Neural cell (in vitro differentiated cells): ENCODE measurements around the gene CAMKMT. TPM values are rescaled to one million over a fixed set of nuclear protein-coding genes. Genes with fewer than 3 reads are reported as not detected.

Experiments used
- H2AFZ ChIP-seq: fragments of 200-600, 300-800 bp; sonication (generic), shearing (Covaris generic); 2 replicates; pipeline ENCODE4 v1.6.0; 2014; ENCODE audit warnings: low read depth, mild to moderate bottlenecking, antibody characterized with exemption, low read length, moderate library complexity
- H3F3A ChIP-seq: fragments of 200-600 bp; shearing (Covaris generic); 2 replicates; pipeline ENCODE4 v1.6.1; 2016; ENCODE audit warnings: mild to moderate bottlenecking, moderate library complexity, mixed read lengths, antibody characterized with exemption, low read length; ENCODE audit not compliant: insufficient read depth, poor library complexity, severe bottlenecking
- H3K27ac ChIP-seq: fragments of 200-600, 300-800 bp; sonication (generic), shearing (Covaris generic); 2 replicates; pipeline ENCODE4 v1.5.1; 2014; ENCODE audit warnings: mild to moderate bottlenecking, low read length, moderate library complexity
- H3K27me3 ChIP-seq: fragments of 300-800, 200-600 bp; sonication (generic), shearing (Covaris generic); 2 replicates; pipeline ENCODE4 v1.6.0; 2014; ENCODE audit warnings: mild to moderate bottlenecking, low read depth, low read length, moderate library complexity; ENCODE audit not compliant: insufficient read depth
- H3K36me3 ChIP-seq: fragments of 300-800, 200-600 bp; sonication (generic), shearing (Covaris generic); 2 replicates; pipeline ENCODE4 v1.5.1; 2014; ENCODE audit warnings: mild to moderate bottlenecking, antibody characterized with exemption, low read length, moderate library complexity; ENCODE audit not compliant: insufficient read depth
- H3K4me2 ChIP-seq: fragments of 300-800, 200-600 bp; sonication (generic), shearing (Covaris generic); 2 replicates; pipeline ENCODE4 v1.6.0; 2014; ENCODE audit warnings: mild to moderate bottlenecking, low read length
- H3K4me3 ChIP-seq: fragments of 300-800, 200-600 bp; sonication (generic), shearing (Covaris generic); 2 replicates; pipeline ENCODE4 v1.5.1; 2014; ENCODE audit warnings: mild to moderate bottlenecking, low read length, moderate library complexity
- H3K79me2 ChIP-seq: fragments of 200-600 bp; shearing (Covaris generic); replicated peaks from 2 replicates; pipeline ENCODE4 v1.6.0; 2014; ENCODE audit warnings: mild to moderate bottlenecking, low read length, moderate library complexity; ENCODE audit not compliant: insufficient read depth
- H3K9ac ChIP-seq: fragments of 300-800, 200-600 bp; sonication (generic), shearing (Covaris generic); 2 replicates; pipeline ENCODE4 v1.6.1; 2016; ENCODE audit warnings: mild to moderate bottlenecking, low read length, mixed read lengths
- H3K9me2 ChIP-seq: fragments of 200-600 bp; shearing (Covaris generic); 2 replicates; pipeline ENCODE4 v1.6.1; 2016; ENCODE audit warnings: mild to moderate bottlenecking, low read length, mixed read lengths; ENCODE audit not compliant: insufficient read depth
- H3K9me3 ChIP-seq: fragments of 200-600, 300-800 bp; sonication (generic), shearing (Covaris generic); 2 replicates; pipeline ENCODE4 v1.6.1; 2016; ENCODE audit warnings: mild to moderate bottlenecking, mixed run types, low read length, moderate library complexity, mixed read lengths
- H4K20me1 ChIP-seq: fragments of 200-600 bp; shearing (Covaris generic); 2 replicates; pipeline ENCODE4 v1.6.1; 2016; ENCODE audit warnings: mild to moderate bottlenecking, mixed run types; ENCODE audit not compliant: insufficient read depth
- EP300 ChIP-seq: fragments of 450-650 bp; conservative IDR thresholded peaks from 2 replicates; pipeline ENCODE4 v1.6.1; 2014; ENCODE audit warnings: antibody characterized with exemption, mild to moderate bottlenecking, moderate library complexity; ENCODE audit not compliant: poor library complexity, severe bottlenecking
- EZH2 ChIP-seq: fragments of 200-600, 300-800 bp; shearing (Covaris generic), sonication (generic); IDR thresholded peaks from 2 replicates; pipeline ENCODE4 v1.6.1; 2014; ENCODE audit warnings: antibody characterized with exemption, low read length, borderline replicate concordance, mild to moderate bottlenecking; ENCODE audit not compliant: insufficient read depth, poor library complexity, severe bottlenecking
- MXI1 ChIP-seq: fragments of 450-650 bp; conservative IDR thresholded peaks from 2 replicates; pipeline ENCODE4 v1.6.1; 2014; ENCODE audit warnings: antibody characterized with exemption, mild to moderate bottlenecking; ENCODE audit not compliant: poor library complexity, severe bottlenecking
- POLR2AphosphoS5 ChIP-seq: IDR thresholded peaks from 2 replicates; pipeline ENCODE4 v1.6.1; 2012
- RAD21 ChIP-seq: fragments of 450-650 bp; conservative IDR thresholded peaks from 2 replicates; pipeline ENCODE4 v1.6.1; 2014; ENCODE audit warnings: antibody characterized with exemption, mild to moderate bottlenecking, moderate library complexity
- SMC3 ChIP-seq: fragments of 450-650 bp; conservative IDR thresholded peaks from 2 replicates; pipeline ENCODE4 v1.6.1; 2014; ENCODE audit warnings: antibody characterized with exemption, mild to moderate bottlenecking, moderate library complexity; ENCODE audit not compliant: poor library complexity
- TAF1 ChIP-seq: IDR thresholded peaks from 2 replicates; pipeline ENCODE4 v1.6.1; 2012; ENCODE audit warnings: low read depth
- polyA plus RNA-seq: library from polyadenylated mRNA; depleted of rRNA; stranded (reverse); fragments of >200 nt; gene quantifications from 2 replicates; pipeline ENCODE4 v1.2.3, GENCODE V29; 2014
- TF ChIP-seq, protein P1 (sequence below): IDR thresholded peaks from 2 replicates; pipeline ENCODE4 v1.6.1; 2012; ENCODE audit warnings: borderline replicate concordance
- TF ChIP-seq, protein P2 (sequence below): fragments of 450-650 bp; IDR thresholded peaks from 2 replicates; pipeline ENCODE4 v1.5.1; 2014; ENCODE audit warnings: antibody characterized with exemption, mild to moderate bottlenecking, moderate library complexity; ENCODE audit not compliant: poor library complexity, severe bottlenecking

Gene CAMKMT
- polyA plus RNA-seq, 1 donor from 2014 or later = 5.1 TPM

DNA sequence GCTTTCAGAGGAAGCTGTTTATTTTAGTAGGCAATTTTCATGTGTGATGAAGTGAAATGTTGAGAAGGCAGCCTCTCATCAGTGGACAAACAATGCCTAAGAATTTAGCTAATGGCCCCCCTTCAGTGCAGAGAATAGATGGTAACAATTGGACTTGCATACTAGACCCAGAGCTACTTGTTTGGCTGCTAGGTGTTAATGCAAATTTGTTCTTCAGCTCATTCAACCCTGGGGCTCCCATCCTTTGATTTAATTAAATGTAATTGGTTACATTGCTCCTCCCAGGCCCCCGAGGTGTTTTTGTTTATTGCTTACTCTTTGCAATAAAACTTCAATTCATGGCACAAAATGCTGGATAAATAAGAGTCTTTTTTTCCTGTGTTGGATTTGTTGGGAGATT lies 68.6 kb downstream of the CAMKMT start:
- Histone ChIP-seq H3K9ac (no peak overlapping the region), H4K20me1 (no peaks in the 10 kb centered on the region), H2AFZ (no peak overlapping the region), H3K4me3 (no peak overlapping the region), H3F3A (peaks cover 7% of the 10 kb centered on the region), H3K4me2 (no peak overlapping the region), H3K36me3 (no peaks in the 10 kb centered on the region), H3K27me3 (no peaks in the 10 kb centered on the region), H3K9me3 (no peaks in the 10 kb centered on the region), H3K79me2 (no peaks in the 10 kb centered on the region), H3K27ac (no peak overlapping the region), H3K9me2 (no peaks in the 10 kb centered on the region)
- TF ChIP-seq, protein P1, sequence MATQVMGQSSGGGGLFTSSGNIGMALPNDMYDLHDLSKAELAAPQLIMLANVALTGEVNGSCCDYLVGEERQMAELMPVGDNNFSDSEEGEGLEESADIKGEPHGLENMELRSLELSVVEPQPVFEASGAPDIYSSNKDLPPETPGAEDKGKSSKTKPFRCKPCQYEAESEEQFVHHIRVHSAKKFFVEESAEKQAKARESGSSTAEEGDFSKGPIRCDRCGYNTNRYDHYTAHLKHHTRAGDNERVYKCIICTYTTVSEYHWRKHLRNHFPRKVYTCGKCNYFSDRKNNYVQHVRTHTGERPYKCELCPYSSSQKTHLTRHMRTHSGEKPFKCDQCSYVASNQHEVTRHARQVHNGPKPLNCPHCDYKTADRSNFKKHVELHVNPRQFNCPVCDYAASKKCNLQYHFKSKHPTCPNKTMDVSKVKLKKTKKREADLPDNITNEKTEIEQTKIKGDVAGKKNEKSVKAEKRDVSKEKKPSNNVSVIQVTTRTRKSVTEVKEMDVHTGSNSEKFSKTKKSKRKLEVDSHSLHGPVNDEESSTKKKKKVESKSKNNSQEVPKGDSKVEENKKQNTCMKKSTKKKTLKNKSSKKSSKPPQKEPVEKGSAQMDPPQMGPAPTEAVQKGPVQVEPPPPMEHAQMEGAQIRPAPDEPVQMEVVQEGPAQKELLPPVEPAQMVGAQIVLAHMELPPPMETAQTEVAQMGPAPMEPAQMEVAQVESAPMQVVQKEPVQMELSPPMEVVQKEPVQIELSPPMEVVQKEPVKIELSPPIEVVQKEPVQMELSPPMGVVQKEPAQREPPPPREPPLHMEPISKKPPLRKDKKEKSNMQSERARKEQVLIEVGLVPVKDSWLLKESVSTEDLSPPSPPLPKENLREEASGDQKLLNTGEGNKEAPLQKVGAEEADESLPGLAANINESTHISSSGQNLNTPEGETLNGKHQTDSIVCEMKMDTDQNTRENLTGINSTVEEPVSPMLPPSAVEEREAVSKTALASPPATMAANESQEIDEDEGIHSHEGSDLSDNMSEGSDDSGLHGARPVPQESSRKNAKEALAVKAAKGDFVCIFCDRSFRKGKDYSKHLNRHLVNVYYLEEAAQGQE = no peak
- no peak for TF ChIP-seq SMC3
- no peak for TF ChIP-seq MXI1
- no peak for TF ChIP-seq EZH2
- TF ChIP-seq TAF1 = no peak
- no peak for TF ChIP-seq RAD21
- TF ChIP-seq EP300 = no peak
- TF ChIP-seq POLR2AphosphoS5 = no peak
- TF ChIP-seq, protein P2, sequence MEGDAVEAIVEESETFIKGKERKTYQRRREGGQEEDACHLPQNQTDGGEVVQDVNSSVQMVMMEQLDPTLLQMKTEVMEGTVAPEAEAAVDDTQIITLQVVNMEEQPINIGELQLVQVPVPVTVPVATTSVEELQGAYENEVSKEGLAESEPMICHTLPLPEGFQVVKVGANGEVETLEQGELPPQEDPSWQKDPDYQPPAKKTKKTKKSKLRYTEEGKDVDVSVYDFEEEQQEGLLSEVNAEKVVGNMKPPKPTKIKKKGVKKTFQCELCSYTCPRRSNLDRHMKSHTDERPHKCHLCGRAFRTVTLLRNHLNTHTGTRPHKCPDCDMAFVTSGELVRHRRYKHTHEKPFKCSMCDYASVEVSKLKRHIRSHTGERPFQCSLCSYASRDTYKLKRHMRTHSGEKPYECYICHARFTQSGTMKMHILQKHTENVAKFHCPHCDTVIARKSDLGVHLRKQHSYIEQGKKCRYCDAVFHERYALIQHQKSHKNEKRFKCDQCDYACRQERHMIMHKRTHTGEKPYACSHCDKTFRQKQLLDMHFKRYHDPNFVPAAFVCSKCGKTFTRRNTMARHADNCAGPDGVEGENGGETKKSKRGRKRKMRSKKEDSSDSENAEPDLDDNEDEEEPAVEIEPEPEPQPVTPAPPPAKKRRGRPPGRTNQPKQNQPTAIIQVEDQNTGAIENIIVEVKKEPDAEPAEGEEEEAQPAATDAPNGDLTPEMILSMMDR = no peak

DNA sequence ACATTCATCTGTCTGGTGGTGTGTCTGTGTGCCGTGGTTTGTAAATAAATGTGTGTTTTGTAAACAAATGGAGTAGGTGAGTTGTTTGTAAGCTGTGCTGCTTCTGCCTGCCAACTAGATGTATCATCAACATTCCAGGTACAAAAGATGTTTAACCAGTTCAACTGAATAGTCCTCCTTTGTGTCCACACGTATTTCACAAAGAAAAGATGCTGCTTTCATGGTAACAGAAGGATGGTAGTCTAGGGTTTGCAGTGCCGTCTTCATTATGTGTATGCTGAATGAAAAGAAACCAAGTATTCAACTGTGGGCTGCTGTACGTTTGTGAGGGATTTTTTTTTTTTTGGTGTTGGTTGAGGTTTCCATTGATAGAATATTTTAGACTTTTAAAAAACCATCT lies 72.1 kb downstream of the CAMKMT start:
- Histone ChIP-seq H3K4me2 (no peak overlapping the region), H2AFZ (no peak overlapping the region)
- TF ChIP-seq SMC3 (no peak), MXI1 (no peak), TAF1 (no peak), RAD21 (no peak), EP300 (no peak), POLR2AphosphoS5 (no peak), EZH2 (no peak)
- TF ChIP-seq, protein P2 = no peak
- TF ChIP-seq, protein P1 = no peak

More for the DNA sequence above, 72.1 kb downstream of the CAMKMT start:
- H3K36me3 ChIP-seq = no peaks in the 10 kb centered on the region
- H3K9me3 ChIP-seq = no peaks in the 10 kb centered on the region
- no peaks in the 10 kb centered on the region for H3K79me2 ChIP-seq
- H3K4me3 ChIP-seq = no peak overlapping the region
- H3K9me2 ChIP-seq = no peaks in the 10 kb centered on the region
- H3F3A ChIP-seq = peaks cover 7% of the 10 kb centered on the region
- no peaks in the 10 kb centered on the region for H3K27me3 ChIP-seq
- no peak overlapping the region for H3K9ac ChIP-seq
- H3K27ac ChIP-seq = no peak overlapping the region
- no peaks in the 10 kb centered on the region for H4K20me1 ChIP-seq
